GM12865 (cell line): ENCODE measurements around the gene TRAPPC6A.

Experiments used
- DNase-seq: peaks from one replicate; pipeline ENCODE4 v3.0.0; 2010; ENCODE audit warnings: low read depth
- H3K4me3 ChIP-seq: 2 replicates; pipeline ENCODE4 v1.5.1; 2011; ENCODE audit warnings: mild to moderate bottlenecking, low read depth, low read length, control low read depth
- CTCF ChIP-seq: IDR thresholded peaks from 2 replicates; pipeline ENCODE4 v1.5.1; 2011; ENCODE audit warnings: low read length, control low read depth, low read depth, inconsistent platforms; ENCODE audit not compliant: insufficient read depth; ENCODE audit errors: missing control alignments

Gene TRAPPC6A

GRCh38 chr19:45171211-45171623, 6.8 kb downstream of the TRAPPC6A start:
- no peak for TF ChIP-seq CTCF
- no peak for DNase-seq
- no peak overlapping the region for H3K4me3 ChIP-seq

- no peak overlapping the region for H3K4me3 ChIP-seq
- no peak for DNase-seq
- TF ChIP-seq CTCF = no peak
These were observed 7.6 kb downstream of the TRAPPC6A start for GRCh38 chr19:45170146-45171106.

- DNase-seq = no peak
- TF ChIP-seq CTCF = no peak
- no peak overlapping the region for H3K4me3 ChIP-seq
These were observed 8.4 kb downstream of the TRAPPC6A start for GRCh38 chr19:45169602-45170001.

GRCh38 chr19:45168767-45169351, 9.2 kb downstream of the TRAPPC6A start:
- no peak for TF ChIP-seq CTCF
- no peak for DNase-seq

GRCh38 chr19:45166723-45167252, 11.2 kb downstream of the TRAPPC6A start:
- no peak for DNase-seq
- no peak for TF ChIP-seq CTCF
- H3K4me3 ChIP-seq = no peak overlapping the region

More at GRCh38 chr19:45168767-45169351, 9.2 kb downstream of the TRAPPC6A start:
- H3K4me3 ChIP-seq = no peak overlapping the region

GRCh38 chr19:45164577-45165335, 13.3 kb downstream of the TRAPPC6A start:
- no peak for TF ChIP-seq CTCF
- peak; percentile 89 for DNase-seq

More at GRCh38 chr19:45164577-45165335, 13.3 kb downstream of the TRAPPC6A start:
- no peak overlapping the region; the same call in 1 of the 2 replicates for H3K4me3 ChIP-seq
